ENCODE data around the gene RADIL.

The RADIL gene

DNA sequence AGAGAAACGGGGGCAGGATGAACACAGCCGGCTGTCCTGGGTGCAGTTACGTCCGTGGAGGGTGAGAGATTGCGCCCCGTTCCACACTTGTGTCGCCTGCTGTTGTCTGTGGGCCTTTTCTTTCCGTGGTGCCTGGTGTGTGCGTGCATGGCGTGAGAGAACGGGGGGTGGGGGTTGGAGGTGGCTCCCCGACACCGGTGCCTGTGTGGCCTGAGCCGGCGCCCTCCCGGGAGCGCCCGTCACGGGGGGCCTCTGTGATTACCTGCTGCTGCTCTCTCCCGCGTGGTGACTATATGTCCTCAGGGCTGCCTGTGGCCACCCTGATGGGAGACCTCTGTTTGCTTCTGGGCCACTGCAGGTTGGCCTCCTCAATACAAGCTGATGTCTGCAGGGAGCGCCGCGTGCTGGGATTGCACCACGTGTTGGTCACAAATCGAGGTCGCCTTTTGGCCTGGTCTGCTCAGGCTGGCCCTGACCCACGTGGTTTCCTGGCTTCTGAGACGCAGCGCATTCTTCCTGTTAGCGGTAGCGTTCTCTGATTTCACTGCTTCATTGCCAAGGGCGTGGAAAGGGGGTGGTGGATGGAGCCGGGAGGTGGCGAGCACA lies 119.0 kb downstream of the RADIL start:
- TF ChIP-seq, protein P1, sequence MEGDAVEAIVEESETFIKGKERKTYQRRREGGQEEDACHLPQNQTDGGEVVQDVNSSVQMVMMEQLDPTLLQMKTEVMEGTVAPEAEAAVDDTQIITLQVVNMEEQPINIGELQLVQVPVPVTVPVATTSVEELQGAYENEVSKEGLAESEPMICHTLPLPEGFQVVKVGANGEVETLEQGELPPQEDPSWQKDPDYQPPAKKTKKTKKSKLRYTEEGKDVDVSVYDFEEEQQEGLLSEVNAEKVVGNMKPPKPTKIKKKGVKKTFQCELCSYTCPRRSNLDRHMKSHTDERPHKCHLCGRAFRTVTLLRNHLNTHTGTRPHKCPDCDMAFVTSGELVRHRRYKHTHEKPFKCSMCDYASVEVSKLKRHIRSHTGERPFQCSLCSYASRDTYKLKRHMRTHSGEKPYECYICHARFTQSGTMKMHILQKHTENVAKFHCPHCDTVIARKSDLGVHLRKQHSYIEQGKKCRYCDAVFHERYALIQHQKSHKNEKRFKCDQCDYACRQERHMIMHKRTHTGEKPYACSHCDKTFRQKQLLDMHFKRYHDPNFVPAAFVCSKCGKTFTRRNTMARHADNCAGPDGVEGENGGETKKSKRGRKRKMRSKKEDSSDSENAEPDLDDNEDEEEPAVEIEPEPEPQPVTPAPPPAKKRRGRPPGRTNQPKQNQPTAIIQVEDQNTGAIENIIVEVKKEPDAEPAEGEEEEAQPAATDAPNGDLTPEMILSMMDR (IDR thresholded peaks at IDR 0.05; ENCODE audit: insufficient read depth, low read depth, low read length, missing control alignments), result no peak
- H3K4me3 ChIP-seq (ENCODE audit: low read length), result no peak overlapping the region
- DNase-seq (ENCODE audit: low read depth), result no peak

DNA sequence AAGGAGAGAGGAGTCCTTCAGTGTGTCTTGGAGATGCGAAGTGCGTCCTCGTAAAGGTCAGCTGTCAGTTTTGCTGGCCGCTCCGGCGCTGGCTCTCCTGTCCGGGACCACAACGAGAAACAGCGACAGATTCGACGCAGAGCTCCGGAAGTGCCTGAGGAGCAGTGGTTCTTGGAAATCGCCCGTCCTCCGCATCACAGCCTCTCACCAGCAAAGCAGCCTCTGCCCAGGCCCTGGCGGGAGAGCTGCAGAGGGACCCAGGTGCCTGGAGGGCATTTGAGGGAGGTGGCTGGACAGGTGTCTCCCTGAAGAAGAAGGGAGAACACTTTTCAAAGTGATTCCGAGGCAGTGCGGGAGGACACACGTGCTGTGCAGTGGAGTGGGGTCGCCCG lies 119.7 kb downstream of the RADIL start:
- H3K4me3 ChIP-seq (ENCODE audit: low read length), result no peak overlapping the region
- DNase-seq (ENCODE audit: low read depth), result no peak
- TF ChIP-seq, protein P1 (IDR thresholded peaks at IDR 0.05; ENCODE audit: insufficient read depth, low read depth, low read length, missing control alignments), result no peak

DNA sequence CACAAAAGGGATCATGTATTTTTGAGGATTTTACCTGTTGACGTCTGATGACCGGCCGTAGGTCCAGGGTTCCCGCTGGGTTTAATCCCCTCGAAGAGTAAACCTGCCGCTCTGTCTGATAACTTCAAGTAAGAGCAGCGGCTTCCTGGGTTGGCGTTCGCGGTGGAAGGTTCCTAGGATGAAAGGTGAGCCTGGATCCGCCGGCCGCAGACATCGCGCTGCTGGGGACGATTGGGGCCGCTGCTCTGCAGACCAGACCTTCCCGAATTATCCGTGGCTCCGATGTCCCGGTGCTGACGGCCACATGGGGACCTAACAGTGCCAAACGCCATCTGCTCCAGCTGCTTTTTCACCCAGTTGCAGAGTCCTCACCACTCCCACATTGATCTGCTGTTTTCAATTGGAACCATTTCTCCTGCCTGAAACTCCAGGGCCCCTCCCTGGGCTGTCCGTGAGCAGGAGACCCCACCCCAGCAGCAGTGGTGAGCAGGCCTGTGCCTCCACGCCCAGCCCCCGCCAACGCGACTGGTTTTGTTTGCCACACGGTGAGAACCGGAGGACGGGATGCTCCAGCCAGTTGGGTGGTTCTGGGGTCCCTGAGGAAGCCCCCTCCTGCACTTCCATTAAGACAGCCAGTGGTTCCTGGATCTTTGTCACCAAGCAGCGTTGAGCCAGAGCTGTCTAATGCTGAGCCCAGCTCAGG lies 120.3 kb downstream of the RADIL start:
- no peak overlapping the region for H3K4me3 ChIP-seq (ENCODE audit: low read length)
- DNase-seq (ENCODE audit: low read depth), result no peak
- TF ChIP-seq, protein P1 (IDR thresholded peaks at IDR 0.05; ENCODE audit: insufficient read depth, low read depth, low read length, missing control alignments), result no peak

DNA sequence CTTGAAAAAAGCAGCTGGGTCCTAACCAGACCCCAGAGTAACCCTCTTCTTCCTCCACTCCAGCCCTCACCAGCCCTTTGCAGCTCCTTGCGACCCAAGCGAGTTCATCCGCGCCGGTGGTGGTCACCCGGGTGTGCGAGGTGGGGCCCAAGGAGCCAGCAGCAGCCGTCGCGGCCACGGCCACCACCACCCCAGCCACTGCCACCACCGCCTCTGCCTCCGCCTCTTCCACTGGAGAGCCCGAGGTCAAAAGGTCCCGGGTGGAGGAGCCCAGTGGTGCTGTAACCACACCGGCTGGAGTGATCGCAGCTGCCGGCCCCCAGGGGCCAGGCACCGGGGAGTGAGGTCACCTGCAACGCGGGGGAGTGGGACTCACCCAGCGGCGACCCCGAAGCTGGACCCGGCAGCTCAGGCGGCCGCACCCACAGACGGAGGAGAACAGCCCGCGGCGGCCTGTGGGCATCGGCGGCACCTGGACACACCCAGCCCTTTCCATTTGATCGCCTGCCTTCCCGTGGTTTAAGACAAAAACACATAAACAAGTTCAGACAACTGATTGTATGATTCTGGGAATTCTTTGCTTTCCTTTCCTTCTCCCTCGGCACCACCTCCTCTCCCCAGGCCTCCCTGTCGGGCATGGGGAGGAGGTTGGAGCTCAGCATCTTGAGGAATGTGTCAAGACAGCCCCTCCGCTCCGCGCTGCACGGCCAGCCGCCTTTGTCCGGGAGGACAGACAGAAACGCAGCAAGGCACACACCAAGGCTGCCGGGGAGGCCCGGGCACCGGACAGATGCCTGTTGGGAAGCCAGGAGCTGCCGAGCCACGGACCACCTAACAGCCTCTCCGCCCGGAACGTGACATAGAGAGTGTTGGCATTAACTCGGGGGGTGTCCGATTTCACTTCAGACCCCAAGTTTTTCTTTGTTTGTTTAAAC lies 121.1 kb downstream of the RADIL start:
- DNase-seq (ENCODE audit: low read depth), result no peak
- TF ChIP-seq, protein P1 (IDR thresholded peaks at IDR 0.05; ENCODE audit: insufficient read depth, low read depth, low read length, missing control alignments), result no peak
- H3K4me3 ChIP-seq (ENCODE audit: low read length), result no peak overlapping the region

DNA sequence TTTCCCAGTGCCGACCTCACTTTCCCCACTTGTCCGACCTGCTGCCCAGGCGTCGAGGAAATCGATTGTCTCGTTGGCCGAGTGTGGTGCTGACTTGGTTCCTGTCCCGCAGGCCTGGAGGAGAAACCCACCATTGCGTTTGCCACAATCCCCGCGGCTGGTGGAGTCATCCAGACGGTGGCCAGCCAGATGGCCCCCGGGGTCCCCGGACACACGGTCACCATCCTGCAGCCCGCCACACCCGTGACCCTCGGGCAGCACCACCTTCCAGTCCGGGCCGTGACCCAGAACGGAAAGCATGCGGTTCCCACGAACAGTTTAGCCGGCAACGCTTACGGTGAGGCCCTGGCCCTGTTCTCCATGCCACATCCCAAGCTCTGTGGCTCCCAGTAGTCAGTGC lies 122.6 kb downstream of the RADIL start:
- H3K4me3 ChIP-seq (ENCODE audit: low read length), result no peak overlapping the region
- TF ChIP-seq, protein P1 (IDR thresholded peaks at IDR 0.05; ENCODE audit: insufficient read depth, low read depth, low read length, missing control alignments), result no peak
- no peak for DNase-seq (ENCODE audit: low read depth)

DNA sequence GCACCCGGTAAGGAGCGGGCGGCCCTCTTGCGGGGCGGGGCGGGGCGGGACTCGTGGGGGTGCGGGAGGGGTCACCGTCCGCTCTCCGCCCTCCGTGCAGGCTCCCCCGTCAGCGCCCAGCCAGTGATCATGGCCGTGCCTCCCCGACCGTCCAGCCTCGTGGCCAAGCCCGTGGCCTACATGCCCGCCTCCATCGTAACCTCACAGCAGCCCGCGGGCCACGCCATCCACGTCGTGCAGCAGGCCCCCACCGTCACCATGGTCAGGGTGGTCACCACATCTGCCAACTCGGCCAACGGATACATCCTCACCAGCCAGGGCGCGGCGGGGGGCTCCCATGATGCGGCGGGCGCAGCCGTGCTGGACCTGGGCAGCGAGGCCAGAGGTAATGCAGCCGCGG lies 124.3 kb downstream of the RADIL start:
- DNase-seq (ENCODE audit: low read depth), result no peak
- H3K4me3 ChIP-seq (ENCODE audit: low read length), result no peak overlapping the region
- TF ChIP-seq, protein P1 (IDR thresholded peaks at IDR 0.05; ENCODE audit: insufficient read depth, low read depth, low read length, missing control alignments), result no peak

Data from epithelial cell of esophagus (primary cell).